Gastroesophageal sphincter (tissue), 4 donors: ENCODE measurements around the gene RALGAPB. TPM values are rescaled to one million over a fixed set of nuclear protein-coding genes. Genes with fewer than 3 reads are reported as not detected.

Source experiments
- ATAC-seq: fragments of 150-250 bp; one replicate; pipeline ENCODE4 v1.9.1; 2016; ENCODE audit warnings: mild to moderate bottlenecking, moderate library complexity
- H3K27ac ChIP-seq, 4 donors: fragments of 200-600 bp; sonication (generic) in 3 of 4; 1 replicate in 3 of 4; 2 replicates in 1 of 4; pipeline ENCODE4 v1.5.1; 2016 to 2019
- H3K27me3 ChIP-seq: fragments of 200-600 bp; sonication (generic); one replicate; pipeline ENCODE4 v1.5.1; 2019
- H3K36me3 ChIP-seq, 2 donors: fragments of 200-600 bp; sonication (generic); one replicate each; pipeline ENCODE4 v1.5.1; 2019; ENCODE audit warnings: control low read depth in 1 of 2
- H3K4me1 ChIP-seq, 3 donors: fragments of 200-600 bp; sonication (generic); 1 replicate in 2 of 3; 2 replicates in 1 of 3; pipeline ENCODE4 v1.5.1; 2016 to 2019; ENCODE audit warnings: control low read depth in 2 of 3
- H3K4me3 ChIP-seq, 2 donors: fragments of 200-600 bp; sonication (generic); one replicate each; pipeline ENCODE4 v1.5.1; 2019; ENCODE audit warnings: mild to moderate bottlenecking in 1 of 2, moderate library complexity in 1 of 2
- H3K9me3 ChIP-seq, 3 donors: fragments of 200-600 bp; sonication (generic); one replicate each; pipeline ENCODE4 v1.5.1; 2017 to 2019; ENCODE audit warnings: control low read depth in 2 of 3
- EP300 ChIP-seq: sonication (generic); formaldehyde crosslinking; IDR thresholded peaks from one replicate; pipeline ENCODE4 v1.6.1; 2017; ENCODE audit warnings: antibody characterized with exemption, mild to moderate bottlenecking
- POLR2A ChIP-seq, 2 donors: fragments of 450-650 bp; IDR thresholded peaks; one replicate each; pipeline ENCODE4 v1.6.1; 2017; ENCODE audit warnings: antibody characterized with exemption in 2 of 2, mild to moderate bottlenecking in 2 of 2, moderate library complexity in 1 of 2
- POLR2AphosphoS5 ChIP-seq: sonication (generic); formaldehyde crosslinking; IDR thresholded peaks from one replicate; pipeline ENCODE4 v1.6.1; 2017; ENCODE audit warnings: antibody characterized with exemption
- WGBS, 2 donors: methylation state at CpG; one replicate each; pipeline ENCODE4 v1.1.5; 2018; ENCODE audit warnings: low coverage in 1 of 2; 5-methylcytosine and 5-hydroxymethylcytosine counted together
- total RNA-seq, 4 donors: library from RNA; depleted of rRNA; stranded (reverse); fragments of >200 nt; gene quantifications; one replicate each; pipeline ENCODE4 v1.1.0, GENCODE V29; 2016
- TF ChIP-seq, protein P1 (sequence below), 4 experiments: fragments of 200-600 bp in 2 of 4; fragments of 450-650 bp in 2 of 4; sonication (generic) in 1 of 4; IDR thresholded peaks; one replicate each; pipeline ENCODE4 v1.5.1; 2017 to 2019; ENCODE audit warnings: antibody characterized with exemption in 4 of 4, mild to moderate bottlenecking in 2 of 4, moderate library complexity in 2 of 4

Gene RALGAPB
- total RNA-seq, 4 donors from 2014 or later, result 26.0 to 42.3 (median 36.0) TPM

DNA sequence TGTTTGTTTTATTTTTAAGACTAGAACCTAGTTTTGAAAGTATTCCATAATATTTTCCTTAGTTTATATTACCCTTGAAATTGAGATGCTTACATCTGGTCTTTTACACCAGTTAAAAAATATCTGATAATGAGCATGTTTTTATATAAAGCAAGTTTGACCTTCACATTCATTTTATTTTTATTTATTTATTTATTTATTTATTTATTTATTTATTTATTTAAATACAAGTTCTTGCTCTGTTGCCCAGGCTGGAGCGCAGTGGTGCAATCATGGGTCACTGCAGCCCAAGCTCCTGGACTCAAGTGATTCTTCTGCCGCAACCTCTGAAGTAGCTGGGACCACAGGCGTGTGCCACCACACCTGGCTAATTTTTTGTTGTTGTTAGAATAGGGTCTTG, 55.5 kb downstream of the RALGAPB start:
- Histone ChIP-seq H3K36me3 (peaks cover 4 to 98% of the 10 kb centered on the region in 2 donors), H3K27me3 (no peaks in the 10 kb centered on the region), H3K27ac (no peak overlapping the region), H3K9me3 (no peaks in the 10 kb centered on the region), H3K4me3 (no peak overlapping the region), H3K4me1 (no peaks in the 10 kb centered on the region)
- TF ChIP-seq EP300, result no peak
- no peak for ATAC-seq
- 90 to 94% methylated on average over 3 of the region's 3 CpGs for WGBS, 2 donors

DNA sequence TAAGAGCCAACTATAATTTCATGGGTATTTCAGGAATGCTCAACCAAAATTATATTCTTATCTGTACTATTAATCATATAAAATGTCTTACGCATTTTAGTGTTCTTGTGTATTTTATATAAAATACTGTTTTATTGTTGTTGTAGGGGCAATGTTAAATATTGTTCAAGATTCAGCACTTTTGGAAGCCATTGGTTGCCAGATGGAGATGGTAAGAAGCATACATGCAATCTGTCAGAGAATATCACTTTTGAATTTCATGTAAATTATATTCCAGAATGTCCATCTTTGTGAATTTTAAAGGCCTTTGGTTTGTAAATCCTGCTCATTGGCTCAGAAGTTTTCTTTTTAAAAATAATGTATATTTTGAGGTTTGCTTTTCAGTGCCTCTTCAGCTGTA, 58.4 kb downstream of the RALGAPB start:
- TF ChIP-seq, protein P1, sequence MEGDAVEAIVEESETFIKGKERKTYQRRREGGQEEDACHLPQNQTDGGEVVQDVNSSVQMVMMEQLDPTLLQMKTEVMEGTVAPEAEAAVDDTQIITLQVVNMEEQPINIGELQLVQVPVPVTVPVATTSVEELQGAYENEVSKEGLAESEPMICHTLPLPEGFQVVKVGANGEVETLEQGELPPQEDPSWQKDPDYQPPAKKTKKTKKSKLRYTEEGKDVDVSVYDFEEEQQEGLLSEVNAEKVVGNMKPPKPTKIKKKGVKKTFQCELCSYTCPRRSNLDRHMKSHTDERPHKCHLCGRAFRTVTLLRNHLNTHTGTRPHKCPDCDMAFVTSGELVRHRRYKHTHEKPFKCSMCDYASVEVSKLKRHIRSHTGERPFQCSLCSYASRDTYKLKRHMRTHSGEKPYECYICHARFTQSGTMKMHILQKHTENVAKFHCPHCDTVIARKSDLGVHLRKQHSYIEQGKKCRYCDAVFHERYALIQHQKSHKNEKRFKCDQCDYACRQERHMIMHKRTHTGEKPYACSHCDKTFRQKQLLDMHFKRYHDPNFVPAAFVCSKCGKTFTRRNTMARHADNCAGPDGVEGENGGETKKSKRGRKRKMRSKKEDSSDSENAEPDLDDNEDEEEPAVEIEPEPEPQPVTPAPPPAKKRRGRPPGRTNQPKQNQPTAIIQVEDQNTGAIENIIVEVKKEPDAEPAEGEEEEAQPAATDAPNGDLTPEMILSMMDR (IDR thresholded peaks at IDR 0.05), result no peak
- TF ChIP-seq POLR2A (IDR thresholded peaks at IDR 0.05) (no peak), EP300 (no peak), POLR2AphosphoS5 (no peak)
- 89 to 100% methylated on average over 1 of the region's 1 CpG for WGBS, 2 donors
- H3K27ac ChIP-seq, result no peak overlapping the region
- H3K9me3 ChIP-seq, result no peaks in the 10 kb centered on the region
- no peaks in the 10 kb centered on the region for H3K4me1 ChIP-seq
- H3K4me3 ChIP-seq, result no peak overlapping the region
- no peak for ATAC-seq
- H3K36me3 ChIP-seq, result peaks cover 4 to 100% of the 10 kb centered on the region in 2 donors
- H3K27me3 ChIP-seq, result no peaks in the 10 kb centered on the region

DNA sequence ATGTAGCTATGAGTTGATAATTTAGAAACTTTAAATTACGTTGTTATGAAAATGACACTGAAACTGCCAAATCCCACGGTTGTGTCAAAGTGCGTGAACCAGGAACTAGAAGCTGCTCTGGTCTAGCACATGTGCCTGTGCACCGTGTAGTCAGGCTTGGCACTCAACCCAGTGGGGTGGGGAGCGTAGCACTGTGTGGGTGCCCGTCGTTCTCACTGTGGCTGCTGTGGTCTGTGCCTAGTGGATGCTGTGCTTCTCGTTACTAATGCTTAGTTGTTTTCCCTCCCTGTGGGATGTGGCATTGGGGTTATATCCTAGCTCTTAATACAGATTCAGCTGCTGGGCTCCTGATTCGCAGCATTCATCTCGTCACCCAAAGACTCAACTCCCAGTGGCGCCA, 62.1 kb downstream of the RALGAPB start:
- Histone ChIP-seq H3K4me1 (no peaks in the 10 kb centered on the region), H3K27me3 (no peaks in the 10 kb centered on the region), H3K27ac (no peak overlapping the region), H3K36me3 (peaks cover 0 to 100% of the 10 kb centered on the region in 2 donors), H3K4me3 (no peak overlapping the region), H3K9me3 (no peaks in the 10 kb centered on the region)
- TF ChIP-seq, protein P1 (IDR thresholded peaks at IDR 0.05), result no peak
- TF ChIP-seq EP300 (no peak), POLR2A (IDR thresholded peaks at IDR 0.05) (no peak), POLR2AphosphoS5 (no peak)
- 78 to 84% methylated on average over 4 to 11 of the region's 11 CpGs for WGBS, 2 donors
- ATAC-seq, result no peak

DNA sequence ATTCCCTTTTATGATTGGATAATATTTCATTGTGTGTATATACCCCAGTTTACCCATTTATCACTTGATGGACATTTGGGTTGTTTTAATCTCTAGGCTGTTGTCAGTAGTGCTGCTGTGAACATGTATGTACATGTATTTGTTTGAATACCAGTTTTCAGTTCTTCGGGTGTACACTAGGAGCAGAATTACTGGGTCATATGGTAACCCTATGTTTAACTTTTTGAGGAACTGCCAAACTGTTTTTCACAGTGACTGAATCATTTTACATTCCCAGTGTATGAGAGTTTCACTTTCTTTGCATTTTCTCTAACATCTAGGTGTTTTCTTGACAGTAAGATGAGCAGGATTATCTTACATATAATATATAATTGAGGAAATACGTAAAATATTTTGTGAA, 63.7 kb downstream of the RALGAPB start:
- no peak for TF ChIP-seq POLR2A (IDR thresholded peaks at IDR 0.05)
- no peak for TF ChIP-seq POLR2AphosphoS5
- TF ChIP-seq, protein P1 (IDR thresholded peaks at IDR 0.05), result no peak
- no peak for TF ChIP-seq EP300
- Histone ChIP-seq H3K27me3 (no peaks in the 10 kb centered on the region), H3K36me3 (peaks cover 5 to 100% of the 10 kb centered on the region in 2 donors), H3K4me1 (no peaks in the 10 kb centered on the region), H3K4me3 (no peak overlapping the region), H3K27ac (no peak overlapping the region), H3K9me3 (no peaks in the 10 kb centered on the region)
- 100% methylated on average over 1 of the region's 2 CpGs for WGBS, 2 donors
- ATAC-seq, result no peak

DNA sequence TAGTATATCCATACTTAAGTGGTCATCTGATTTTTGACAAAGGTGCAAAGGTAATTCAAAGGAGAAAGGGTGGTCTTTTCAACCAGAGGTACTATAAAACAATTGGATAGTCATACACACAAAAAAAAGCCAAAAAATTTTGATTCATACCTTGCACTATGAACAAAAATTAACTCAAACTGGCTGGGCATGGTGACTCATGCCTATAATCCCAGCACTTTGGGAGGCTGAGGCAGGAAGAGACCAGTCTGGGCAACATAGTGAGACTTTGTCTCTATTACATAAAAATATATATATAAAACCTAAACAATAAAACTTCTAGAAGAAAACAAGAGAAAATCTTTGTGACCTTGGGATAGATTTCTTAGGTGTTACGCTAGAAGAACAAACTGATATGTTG, 64.5 kb downstream of the RALGAPB start:
- Histone ChIP-seq H3K4me1 (no peaks in the 10 kb centered on the region), H3K4me3 (no peak overlapping the region), H3K9me3 (no peaks in the 10 kb centered on the region), H3K27ac (no peak overlapping the region), H3K27me3 (no peaks in the 10 kb centered on the region), H3K36me3 (peaks cover 6 to 100% of the 10 kb centered on the region in 2 donors)
- ATAC-seq, result no peak
- TF ChIP-seq, protein P1 (IDR thresholded peaks at IDR 0.05), result no peak
- TF ChIP-seq POLR2A (IDR thresholded peaks at IDR 0.05) (no peak), POLR2AphosphoS5 (no peak)
- 91 to 94% methylated on average over 1 of the region's 1 CpG for WGBS, 2 donors
